GM12892 (cell line): Measurements from ENCODE around the gene CAMK1D.

Experiments used
- DNase-seq: peaks from one replicate; pipeline ENCODE4 v3.0.0; 2011; ENCODE audit not compliant: insufficient read length
- FAIRE-seq: peaks from 2 replicates; lab custom pipeline; 2011; peaks lifted over from hg19 to GRCh38; lab: Jason Lieb, UNC
- POLR2A ChIP-seq: IDR thresholded peaks from 2 replicates; pipeline ENCODE4 v1.6.1; 2011; ENCODE audit warnings: low read depth, low read length, control low read depth
- POLR2AphosphoS5 ChIP-seq: IDR thresholded peaks from 2 replicates; pipeline ENCODE4 v1.6.1; 2011; ENCODE audit warnings: low read depth, low read length, control low read depth
- TAF1 ChIP-seq: IDR thresholded peaks from 2 replicates; pipeline ENCODE4 v1.6.1; 2011; ENCODE audit warnings: low read depth, mild to moderate bottlenecking, control low read depth, low read length, borderline replicate concordance

The CAMK1D gene

GRCh38 chr10:12387561-12388210, 38.3 kb downstream of the CAMK1D start:
- no peak for DNase-seq
- no peak for FAIRE-seq
- no peak for TF ChIP-seq POLR2AphosphoS5
- no peak for TF ChIP-seq TAF1
- TF ChIP-seq POLR2A, result no peak

- DNase-seq (no peak), FAIRE-seq (no peak)
- TF ChIP-seq POLR2A (no peak), POLR2AphosphoS5 (no peak), TAF1 (no peak)
Measured at GRCh38 chr10:12388671-12389070, 39.3 kb downstream of the CAMK1D start.

GRCh38 chr10:12389154-12389734, 39.9 kb downstream of the CAMK1D start:
- TF ChIP-seq POLR2AphosphoS5, result no peak
- no peak for TF ChIP-seq POLR2A
- no peak for TF ChIP-seq TAF1
- DNase-seq (no peak), FAIRE-seq (no peak)

- no peak for DNase-seq
- no peak for FAIRE-seq
- TF ChIP-seq POLR2AphosphoS5 (no peak), POLR2A (no peak), TAF1 (no peak)
Measured at GRCh38 chr10:12390733-12391132, 41.4 kb downstream of the CAMK1D start.

- FAIRE-seq, result no peak
- TF ChIP-seq POLR2A (no peak), POLR2AphosphoS5 (no peak), TAF1 (no peak)
- no peak for DNase-seq
Measured at GRCh38 chr10:12391206-12391605, 41.9 kb downstream of the CAMK1D start.

GRCh38 chr10:12393831-12394230, 44.5 kb downstream of the CAMK1D start:
- no peak for TF ChIP-seq POLR2A
- TF ChIP-seq POLR2AphosphoS5, result no peak
- no peak for TF ChIP-seq TAF1
- FAIRE-seq (no peak), DNase-seq (no peak)

GRCh38 chr10:12394241-12395033, 45.1 kb downstream of the CAMK1D start:
- DNase-seq, result no peak
- FAIRE-seq, result no peak
- TF ChIP-seq TAF1 (no peak), POLR2AphosphoS5 (no peak), POLR2A (no peak)

GRCh38 chr10:12396093-12396492, 46.7 kb downstream of the CAMK1D start:
- TF ChIP-seq TAF1 (no peak), POLR2AphosphoS5 (no peak)
- FAIRE-seq, result no peak

GRCh38 chr10:12396567-12396966, 47.2 kb downstream of the CAMK1D start:
- no peak for TF ChIP-seq POLR2A
- no peak for TF ChIP-seq POLR2AphosphoS5
- TF ChIP-seq TAF1, result no peak
- FAIRE-seq (no peak), DNase-seq (no peak)

More at GRCh38 chr10:12396093-12396492, 46.7 kb downstream of the CAMK1D start:
- DNase-seq, result no peak

- FAIRE-seq, result no peak
- TF ChIP-seq POLR2AphosphoS5, result no peak
- TF ChIP-seq TAF1, result no peak
- TF ChIP-seq POLR2A, result no peak
- no peak for DNase-seq
Measured at GRCh38 chr10:12397147-12397896, 48.0 kb downstream of the CAMK1D start.

GRCh38 chr10:12397941-12398340, 48.6 kb downstream of the CAMK1D start:
- FAIRE-seq, result no peak
- TF ChIP-seq TAF1 (no peak), POLR2A (no peak), POLR2AphosphoS5 (no peak)
- DNase-seq, result no peak
